GM18519 (cell line): ENCODE results near the gene CDC123.
"Not testable (repeated sequence)": the region's sequence is repeated elsewhere in the genome, so short reads cannot be mapped to it uniquely, and the experiment has no call there.

Source experiments
- ATAC-seq: cut with Tn5 transposase; IDR thresholded peaks from one replicate; pipeline ENCODE4 v1.9.1; 2021; ENCODE audit warnings: mild to moderate bottlenecking, moderate library complexity; ENCODE audit not compliant: unreplicated experiment, low FRiP score

Gene CDC123

DNA sequence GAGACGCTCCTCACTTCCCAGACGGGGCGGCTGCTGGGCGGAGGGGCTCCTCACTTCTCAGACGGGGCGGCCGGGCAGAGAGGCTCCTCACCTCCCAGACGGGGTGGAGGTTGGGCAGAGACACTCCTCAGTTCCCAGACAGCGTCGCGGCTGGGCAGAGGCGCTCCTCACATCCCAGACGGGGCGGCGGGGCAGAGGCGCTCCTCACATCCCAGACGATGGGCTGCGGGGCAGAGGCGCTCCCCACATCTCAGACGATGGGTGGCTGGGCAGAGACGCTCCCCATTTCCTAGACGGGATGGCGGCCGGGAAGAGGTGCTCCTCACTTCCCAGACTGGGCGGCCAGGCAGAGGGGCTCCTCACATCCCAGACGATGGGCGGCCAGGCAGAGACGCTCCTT is 30.4 kb downstream of the CDC123 start:
- ATAC-seq: not testable (repeated sequence)

- no peak for ATAC-seq
Measured at GRCh38 chr10:12228851-12229250, 32.9 kb downstream of the CDC123 start.

DNA sequence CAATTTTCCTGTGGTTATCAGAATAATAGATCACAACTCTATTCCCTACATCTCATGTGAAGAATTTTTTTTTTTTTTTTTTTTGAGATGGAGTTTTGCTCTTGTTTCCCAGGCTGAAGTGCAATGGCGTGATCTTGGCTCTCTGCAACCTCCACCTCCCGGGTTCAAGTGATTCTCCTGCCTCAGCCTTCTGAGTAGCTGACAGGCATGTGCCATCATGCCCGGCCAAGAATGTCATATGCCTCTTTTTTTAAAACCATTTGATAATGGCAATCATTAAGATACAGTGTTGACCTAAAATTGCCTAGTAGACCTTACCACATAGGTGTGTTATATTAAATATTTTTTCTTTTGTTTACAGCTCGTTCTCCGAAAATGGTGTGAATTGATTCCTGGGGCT is 38.7 kb downstream of the CDC123 start:
- not testable (repeated sequence) for ATAC-seq

GRCh38 chr10:12235116-12235694 is 39.2 kb downstream of the CDC123 start:
- no peak for ATAC-seq

DNA sequence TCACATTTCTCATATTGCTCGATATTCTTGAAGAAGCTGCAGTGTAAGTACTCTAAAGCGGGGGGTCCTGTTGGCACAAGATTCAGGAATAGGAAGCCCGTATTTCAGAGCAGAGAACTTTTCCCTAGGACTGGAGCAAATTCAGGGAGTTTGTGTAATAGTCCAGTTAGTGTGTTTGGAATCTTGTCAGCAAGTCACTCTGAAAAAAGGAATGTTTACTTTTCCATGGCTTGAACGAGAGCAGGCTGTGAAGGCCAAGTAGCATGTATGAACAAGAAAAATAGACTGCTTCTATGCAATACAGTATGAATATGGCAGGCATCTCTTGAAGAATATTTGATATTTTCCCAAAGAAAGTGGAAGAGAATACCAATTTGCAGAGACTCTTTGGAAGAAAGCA is 39.8 kb downstream of the CDC123 start:
- no peak for ATAC-seq

GRCh38 chr10:12237265-12238220 is 41.6 kb downstream of the CDC123 start:
- no peak for ATAC-seq

- no peak for ATAC-seq
Measured at GRCh38 chr10:12238821-12239220, 42.8 kb downstream of the CDC123 start.

GRCh38 chr10:12241810-12242529 is 46.0 kb downstream of the CDC123 start:
- ATAC-seq: no peak

DNA sequence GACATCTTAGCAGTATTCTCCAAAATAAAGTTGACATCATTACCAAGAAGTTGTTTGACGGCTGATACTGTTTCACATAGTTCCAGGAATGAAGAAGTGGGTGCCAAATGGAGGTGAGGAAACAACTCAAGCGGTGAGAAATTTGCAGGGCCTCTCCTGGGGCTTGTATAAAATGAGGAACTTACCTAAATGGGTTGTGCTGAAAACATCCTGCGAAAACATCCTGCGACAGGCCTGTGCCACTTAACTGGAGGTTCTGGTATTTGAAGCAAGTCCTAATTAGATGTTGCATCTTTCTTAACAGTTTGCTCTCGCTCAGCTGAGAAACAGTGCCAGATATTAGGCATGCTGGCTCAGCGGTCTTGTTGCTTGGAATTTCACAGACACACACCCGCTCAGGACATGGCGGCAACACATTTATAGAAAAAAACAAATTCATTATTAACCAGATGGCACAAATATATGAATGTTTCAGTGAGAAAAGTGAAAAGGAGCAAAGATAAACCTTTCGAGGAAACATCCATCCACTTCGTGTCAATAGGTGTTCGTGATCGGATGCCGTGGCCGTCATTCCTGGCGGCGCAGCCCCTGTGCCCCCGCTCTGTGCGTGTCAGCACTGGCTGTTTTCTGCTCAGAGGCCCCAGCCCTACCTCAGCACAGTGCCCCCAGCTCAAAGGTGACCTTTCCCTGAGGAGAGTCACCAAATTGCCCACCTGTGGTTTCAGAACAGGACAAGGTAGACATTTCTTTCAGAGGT is 48.1 kb downstream of the CDC123 start:
- ATAC-seq: no peak

- ATAC-seq: no peak
Measured at GRCh38 chr10:12250181-12250580, 54.2 kb downstream of the CDC123 start.

DNA sequence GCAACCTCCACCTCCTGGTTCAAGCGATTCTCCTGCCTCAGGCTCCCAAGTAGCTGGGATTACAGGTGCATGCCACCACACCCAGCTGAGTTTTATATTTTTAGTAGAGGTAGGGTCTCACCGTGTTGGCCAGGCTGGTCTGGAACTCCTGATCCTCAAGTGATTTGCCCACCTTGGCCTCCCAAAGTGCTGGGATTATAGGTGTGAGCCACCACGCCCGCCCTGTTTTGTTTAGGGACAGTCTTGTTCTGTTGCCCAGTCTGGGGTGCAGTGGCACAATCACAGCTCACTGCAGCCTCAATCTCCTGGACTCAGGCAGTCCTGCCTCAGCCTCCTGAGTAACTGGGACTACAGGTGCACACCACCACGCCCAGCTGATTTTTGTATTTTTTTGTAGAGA is 54.7 kb downstream of the CDC123 start:
- ATAC-seq: not testable (repeated sequence)

DNA sequence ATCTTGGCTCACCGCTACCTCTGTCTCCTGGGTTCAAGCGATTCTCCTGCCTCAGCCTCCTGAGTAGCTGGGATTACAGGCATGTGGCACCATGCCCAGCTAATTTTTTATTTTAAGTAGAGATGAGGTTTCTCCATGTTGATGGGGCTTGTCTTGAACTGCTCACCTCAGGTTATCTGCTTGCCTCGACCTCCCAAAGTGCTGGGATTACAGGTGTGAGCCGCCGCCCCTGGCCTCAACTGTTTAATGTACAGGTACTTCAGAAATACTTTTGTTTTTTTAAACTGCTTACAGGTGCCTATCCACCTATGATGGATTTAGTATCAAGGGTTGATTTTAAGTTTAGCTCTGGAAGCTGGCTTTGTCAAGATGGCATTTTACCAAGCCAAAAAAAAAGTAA is 55.6 kb downstream of the CDC123 start:
- no peak for ATAC-seq

GRCh38 chr10:12252882-12253546 is 57.0 kb downstream of the CDC123 start:
- no peak for ATAC-seq

DNA sequence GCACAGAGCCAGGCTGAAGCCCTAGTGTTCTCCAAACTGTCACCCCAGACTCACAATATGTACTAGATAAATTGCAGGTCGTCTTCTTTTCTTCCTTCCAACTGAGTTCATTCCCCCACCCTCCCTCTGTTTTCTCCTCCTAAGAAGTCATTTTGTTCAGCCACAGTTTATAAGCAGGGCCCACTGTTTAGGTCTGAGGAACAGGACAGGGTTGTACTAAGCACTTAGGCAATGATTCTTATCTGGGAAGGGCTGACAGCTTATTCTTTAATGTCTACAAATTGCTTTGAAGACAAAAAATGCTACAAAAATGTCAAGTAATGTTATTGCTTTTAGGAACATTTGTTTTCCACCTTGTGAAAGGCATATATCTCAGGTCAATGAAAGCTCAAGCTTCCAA is 59.1 kb downstream of the CDC123 start:
- ATAC-seq: no peak

DNA sequence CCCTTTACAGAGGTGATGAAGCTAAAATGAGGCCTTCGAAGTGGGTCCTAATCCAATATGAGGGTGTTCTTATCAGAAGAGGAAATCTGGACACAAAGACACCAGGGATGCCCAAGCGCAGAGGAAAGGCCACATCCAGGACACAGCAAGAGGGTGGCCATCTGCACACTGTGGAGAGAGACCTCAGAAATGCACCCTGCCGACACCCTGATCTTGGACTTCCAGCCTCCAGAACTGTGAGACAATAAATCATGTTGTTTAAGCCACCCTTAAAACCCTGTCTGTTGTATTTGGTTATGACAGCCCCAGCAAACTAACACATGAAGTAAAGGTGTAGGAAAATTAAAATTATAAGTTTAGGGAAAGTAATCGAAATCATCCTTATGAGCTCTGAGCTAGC is 64.0 kb downstream of the CDC123 start:
- ATAC-seq: no peak

DNA sequence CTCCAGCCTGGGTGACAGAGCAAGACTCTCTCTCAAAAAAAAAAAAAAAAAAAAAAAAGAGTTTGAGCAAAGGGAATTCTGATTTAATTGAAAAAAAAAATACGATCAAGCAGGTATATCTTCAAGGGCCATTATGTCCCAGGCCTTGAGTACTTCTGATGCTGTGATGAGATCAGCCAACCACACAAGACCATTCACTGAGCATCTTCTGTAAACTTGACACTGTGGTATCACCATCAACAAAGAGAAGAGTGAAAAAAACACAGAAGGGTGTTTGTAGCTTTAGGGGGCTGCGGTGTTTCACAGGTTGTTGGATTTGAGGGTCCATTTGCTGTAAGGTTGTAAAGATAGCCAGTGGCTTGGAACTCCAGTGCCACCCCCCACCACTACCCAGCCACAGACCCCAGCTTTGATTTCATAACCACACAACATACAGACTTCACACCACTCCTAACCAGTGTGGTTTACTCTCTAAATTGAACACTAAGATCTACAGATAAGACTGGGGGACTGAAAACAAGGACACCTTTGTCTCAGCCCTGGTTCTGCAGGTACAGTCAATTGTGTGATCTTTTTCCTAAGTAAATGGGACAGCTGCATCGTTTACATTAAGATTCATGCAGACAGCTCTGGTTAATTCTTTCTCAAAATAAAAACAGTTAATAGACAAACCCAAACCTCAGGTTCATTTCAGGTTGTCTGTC is 66.4 kb downstream of the CDC123 start:
- no peak for ATAC-seq

DNA sequence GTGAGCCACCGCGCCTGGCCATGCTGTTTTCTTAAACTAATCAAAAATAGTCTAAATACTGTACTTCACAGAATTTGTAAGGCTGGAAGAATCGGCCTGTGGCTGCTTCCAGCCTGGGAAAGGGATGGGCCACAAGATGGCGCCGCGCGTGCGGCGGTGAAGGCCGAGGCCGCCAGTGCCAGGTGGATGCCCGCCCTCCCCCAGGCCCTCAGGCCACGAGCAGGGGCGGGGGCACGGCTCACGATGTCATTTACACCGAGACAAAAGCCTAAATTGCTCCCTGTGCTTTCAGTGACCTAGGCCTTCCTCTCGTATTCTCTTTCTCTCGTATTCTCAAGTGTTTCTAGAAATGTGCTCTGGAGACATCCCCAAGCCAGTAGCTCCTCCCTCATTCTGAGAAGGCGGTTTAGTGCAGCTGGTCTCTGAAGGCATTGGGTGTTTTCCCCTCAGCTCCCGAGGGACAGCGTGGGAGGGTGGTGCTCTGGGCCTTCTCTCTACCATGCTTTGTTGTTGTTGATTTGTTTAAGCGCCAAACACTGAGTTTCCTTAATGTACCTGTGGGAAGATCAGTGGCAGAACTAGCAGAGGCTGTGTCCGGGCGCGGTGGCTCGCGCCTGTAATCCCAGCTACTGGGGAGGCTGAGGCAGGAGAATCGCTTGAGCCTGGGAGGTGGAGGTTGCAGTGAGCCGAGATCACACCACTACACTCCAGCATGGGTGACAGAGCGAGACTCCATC is 68.4 kb downstream of the CDC123 start:
- peak; percentile 86 for ATAC-seq

DNA sequence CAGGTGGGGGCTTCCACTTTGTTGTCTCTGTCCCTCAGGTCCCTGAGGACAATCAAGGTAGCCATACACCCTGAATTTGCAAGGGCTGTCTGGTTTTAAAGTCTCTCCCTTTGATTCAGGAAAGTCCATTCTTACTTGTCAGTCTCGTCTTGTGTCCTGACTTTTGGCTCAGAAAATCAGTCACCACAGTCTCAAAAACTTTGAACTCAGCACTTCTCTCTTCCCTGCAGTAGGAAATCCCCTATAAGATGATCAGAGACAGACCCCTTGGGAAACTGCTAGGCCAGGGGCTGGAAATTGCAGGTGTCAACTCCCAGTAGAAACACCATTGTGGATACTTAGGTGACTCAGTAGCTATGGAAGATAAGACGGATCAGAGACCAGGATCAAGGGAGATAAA is 73.1 kb downstream of the CDC123 start:
- ATAC-seq: no peak

- no peak for ATAC-seq
Measured at GRCh38 chr10:12271210-12271540, 75.2 kb downstream of the CDC123 start.
